ENCODE results near the gene MIER2. TPM values are rescaled to one million over a fixed set of nuclear protein-coding genes. Genes with fewer than 3 reads are reported as not detected.
A peak's percentile ranks its signal among the peaks of the same experiment; 100 is the strongest.
"Not testable (repeated sequence)": the region's sequence is repeated elsewhere in the genome, so short reads cannot be mapped to it uniquely, and the experiment has no call there.

The MIER2 gene, protein sequence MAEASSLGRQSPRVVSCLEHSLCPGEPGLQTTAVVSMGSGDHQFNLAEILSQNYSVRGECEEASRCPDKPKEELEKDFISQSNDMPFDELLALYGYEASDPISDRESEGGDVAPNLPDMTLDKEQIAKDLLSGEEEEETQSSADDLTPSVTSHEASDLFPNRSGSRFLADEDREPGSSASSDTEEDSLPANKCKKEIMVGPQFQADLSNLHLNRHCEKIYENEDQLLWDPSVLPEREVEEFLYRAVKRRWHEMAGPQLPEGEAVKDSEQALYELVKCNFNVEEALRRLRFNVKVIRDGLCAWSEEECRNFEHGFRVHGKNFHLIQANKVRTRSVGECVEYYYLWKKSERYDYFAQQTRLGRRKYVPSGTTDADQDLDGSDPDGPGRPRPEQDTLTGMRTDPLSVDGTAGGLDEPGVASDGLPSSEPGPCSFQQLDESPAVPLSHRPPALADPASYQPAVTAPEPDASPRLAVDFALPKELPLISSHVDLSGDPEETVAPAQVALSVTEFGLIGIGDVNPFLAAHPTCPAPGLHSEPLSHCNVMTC
- total RNA-seq: 10 to 100 TPM; 15.2 to 22.4 TPM

DNA sequence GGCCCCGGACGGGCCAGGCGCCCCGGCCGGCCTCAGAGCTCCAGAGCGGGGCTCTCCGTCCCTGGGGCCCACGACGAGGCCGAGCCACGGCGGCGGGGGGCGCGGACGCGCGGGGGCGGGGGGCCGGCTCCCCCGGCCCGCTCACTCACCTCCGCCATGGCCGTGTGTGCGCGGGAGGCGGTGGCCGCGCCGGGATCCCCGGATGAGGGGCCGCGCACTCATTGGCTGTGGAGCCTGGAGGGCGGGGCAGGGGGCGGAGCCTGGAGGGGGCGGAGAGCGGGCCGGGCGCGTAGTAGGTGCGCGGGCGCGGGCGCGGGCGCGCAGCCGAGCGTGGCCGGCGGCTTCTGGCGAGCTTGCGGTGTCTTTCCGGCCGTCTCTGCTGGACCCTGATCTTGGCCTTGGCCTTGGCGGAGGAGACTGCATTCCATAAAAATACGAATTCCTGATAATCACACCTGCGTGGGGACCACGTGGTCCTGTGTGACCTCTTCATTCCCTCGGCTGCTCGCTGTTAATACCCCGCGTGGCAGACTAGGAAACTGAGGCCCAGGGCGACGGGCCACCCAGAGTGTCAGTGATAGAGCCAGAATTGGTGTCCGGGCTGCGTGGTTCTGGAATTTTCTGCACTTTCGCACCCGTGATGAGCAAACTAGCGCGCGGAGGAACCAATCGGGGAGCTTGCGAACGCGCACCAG is at the start of gene MIER2:
Gene MIER2 (minus strand): TSS at position 172 of the 695 bp plus-strand sequence. CDS start 14 bp downstream, at position 158.
- DNase-seq (ENCODE audit: low spot score): peak; percentile 86
- Histone ChIP-seq H3K4me1 (peaks cover 0 to 43% of the 10 kb centered on the region in 2 donors), H3K4me3 (peak within 1 kb of the TSS; percentile 90 to 93), H3K9me3 (no peaks in the 10 kb centered on the region), H3K36me3 (no peaks in the 10 kb centered on the region), H3K27me3 (no peaks in the 10 kb centered on the region), H3K27ac (peak within 1 kb of the TSS; percentile 79 to 85)
- TF ChIP-seq, protein P1, sequence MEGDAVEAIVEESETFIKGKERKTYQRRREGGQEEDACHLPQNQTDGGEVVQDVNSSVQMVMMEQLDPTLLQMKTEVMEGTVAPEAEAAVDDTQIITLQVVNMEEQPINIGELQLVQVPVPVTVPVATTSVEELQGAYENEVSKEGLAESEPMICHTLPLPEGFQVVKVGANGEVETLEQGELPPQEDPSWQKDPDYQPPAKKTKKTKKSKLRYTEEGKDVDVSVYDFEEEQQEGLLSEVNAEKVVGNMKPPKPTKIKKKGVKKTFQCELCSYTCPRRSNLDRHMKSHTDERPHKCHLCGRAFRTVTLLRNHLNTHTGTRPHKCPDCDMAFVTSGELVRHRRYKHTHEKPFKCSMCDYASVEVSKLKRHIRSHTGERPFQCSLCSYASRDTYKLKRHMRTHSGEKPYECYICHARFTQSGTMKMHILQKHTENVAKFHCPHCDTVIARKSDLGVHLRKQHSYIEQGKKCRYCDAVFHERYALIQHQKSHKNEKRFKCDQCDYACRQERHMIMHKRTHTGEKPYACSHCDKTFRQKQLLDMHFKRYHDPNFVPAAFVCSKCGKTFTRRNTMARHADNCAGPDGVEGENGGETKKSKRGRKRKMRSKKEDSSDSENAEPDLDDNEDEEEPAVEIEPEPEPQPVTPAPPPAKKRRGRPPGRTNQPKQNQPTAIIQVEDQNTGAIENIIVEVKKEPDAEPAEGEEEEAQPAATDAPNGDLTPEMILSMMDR (IDR thresholded peaks at IDR 0.05): no peak

DNA sequence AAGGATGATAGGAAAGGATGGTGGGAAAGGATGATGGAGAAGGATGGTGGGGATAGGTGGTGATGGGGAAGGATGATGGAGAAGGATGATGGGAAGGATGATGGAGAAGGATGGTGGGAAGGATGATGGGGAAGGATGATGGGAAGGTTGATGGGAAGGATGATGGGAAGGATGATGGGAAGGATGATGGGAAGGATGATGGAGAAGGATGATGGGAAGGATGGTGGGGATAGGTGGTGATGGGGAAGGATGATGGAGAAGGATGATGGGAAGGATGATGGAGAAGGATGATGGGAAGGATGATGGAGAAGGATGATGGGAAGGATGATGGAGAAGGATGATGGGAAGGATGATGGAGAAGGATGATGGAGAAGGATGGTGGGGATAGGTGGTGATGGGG is 49.0 kb upstream of the MIER2 start:
- not testable (repeated sequence) for H3K27me3 ChIP-seq; H3K27ac ChIP-seq; H3K9me3 ChIP-seq; H3K36me3 ChIP-seq; H3K4me3 ChIP-seq; DNase-seq (ENCODE audit: low spot score); H3K4me1 ChIP-seq

DNA sequence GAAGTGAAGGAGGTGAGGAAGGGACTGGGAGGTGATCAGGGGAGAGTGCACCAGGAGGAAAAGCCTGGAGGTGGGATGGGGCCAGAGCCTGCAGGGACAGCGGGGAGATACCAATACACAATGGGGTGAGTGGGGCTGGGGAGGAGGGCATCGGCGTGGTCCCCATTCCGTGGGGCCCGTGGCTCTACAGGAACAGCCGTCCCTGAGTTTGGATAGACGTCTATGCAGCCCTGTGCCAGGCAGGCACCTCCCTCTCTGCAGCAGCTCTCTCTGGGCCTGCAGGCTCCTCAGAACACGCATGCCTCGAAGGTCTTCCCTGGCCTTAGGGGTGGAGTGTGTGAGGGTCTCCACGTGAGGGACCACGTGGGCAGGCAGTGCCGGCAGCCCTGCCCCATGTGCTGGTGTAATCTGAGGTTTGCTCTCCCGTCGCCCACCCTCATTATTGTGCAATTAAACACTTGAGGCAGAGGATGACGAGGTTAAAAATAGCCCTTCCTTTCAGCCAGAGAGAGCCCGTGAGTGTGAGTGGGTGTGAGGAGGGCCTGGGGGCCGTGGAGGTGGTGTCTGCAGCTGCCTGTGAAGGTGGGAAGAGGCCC is 47.9 kb upstream of the MIER2 start:
- TF ChIP-seq, protein P1 (IDR thresholded peaks at IDR 0.05): no peak
- Histone ChIP-seq H3K27me3 (no peaks in the 10 kb centered on the region), H3K4me3 (no peak overlapping the region), H3K27ac (no peak overlapping the region), H3K4me1 (no peaks in the 10 kb centered on the region), H3K36me3 (no peaks in the 10 kb centered on the region), H3K9me3 (no peaks in the 10 kb centered on the region)
- no peak for DNase-seq (ENCODE audit: low spot score)

DNA sequence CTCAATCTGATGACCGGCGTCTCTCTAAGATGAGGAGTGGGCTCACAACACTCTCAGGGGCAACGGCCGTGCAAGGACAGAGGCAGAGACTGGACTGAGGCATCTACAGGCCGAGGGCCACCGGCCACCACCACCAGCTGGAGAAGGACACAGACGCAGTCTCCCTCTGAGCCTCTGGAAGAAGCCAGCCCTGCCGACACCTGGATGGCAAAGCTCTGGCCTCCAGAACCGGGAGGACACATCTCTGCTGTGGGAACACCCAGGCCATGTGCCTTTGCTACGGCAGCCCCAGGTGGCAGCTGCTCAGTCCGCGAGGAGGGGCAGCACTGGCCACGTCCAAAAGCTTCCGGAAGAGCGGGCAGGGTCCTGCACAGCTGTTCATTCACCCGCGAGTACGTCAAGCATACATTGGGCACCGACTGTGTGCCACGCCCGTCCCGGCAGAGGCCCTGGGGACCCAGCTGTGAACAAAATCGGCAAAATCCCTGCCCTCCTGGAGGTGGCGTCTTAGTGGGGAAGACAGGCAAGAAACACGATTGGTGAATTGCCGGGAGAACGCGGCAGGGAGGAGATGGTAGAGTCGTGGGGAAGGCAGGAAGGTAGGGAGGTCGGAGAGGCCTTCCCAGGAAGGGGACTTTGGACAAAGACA is 47.3 kb upstream of the MIER2 start:
- DNase-seq (ENCODE audit: low spot score): no peak
- TF ChIP-seq, protein P1 (IDR thresholded peaks at IDR 0.05): no peak

DNA sequence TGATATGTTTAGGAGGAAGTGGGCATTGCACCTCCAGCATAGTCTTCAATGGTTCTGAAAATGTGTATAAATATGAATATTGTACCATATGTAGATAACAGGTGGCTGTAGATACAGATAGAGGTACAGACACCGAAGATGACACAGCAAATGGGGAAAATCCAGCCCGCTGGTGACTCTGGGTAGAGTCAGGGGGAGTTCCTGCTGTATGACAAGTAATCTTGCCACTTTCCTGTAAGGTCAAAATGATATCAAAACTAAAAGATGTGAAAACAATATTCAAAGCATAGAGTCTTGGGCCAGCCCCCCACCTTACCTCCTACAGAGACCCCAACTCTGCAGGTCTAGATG is 46.6 kb upstream of the MIER2 start:
- TF ChIP-seq, protein P1 (IDR thresholded peaks at IDR 0.05): no peak
- no peak overlapping the region for H3K27ac ChIP-seq
- H3K9me3 ChIP-seq: no peaks in the 10 kb centered on the region
- H3K36me3 ChIP-seq: no peaks in the 10 kb centered on the region
- no peak overlapping the region for H3K4me3 ChIP-seq
- H3K27me3 ChIP-seq: no peaks in the 10 kb centered on the region
- no peak for DNase-seq (ENCODE audit: low spot score)
- H3K4me1 ChIP-seq: no peaks in the 10 kb centered on the region

More for the DNA sequence above, 47.3 kb upstream of the MIER2 start:
- no peaks in the 10 kb centered on the region for H3K4me1 ChIP-seq
- no peak overlapping the region for H3K27ac ChIP-seq
- H3K27me3 ChIP-seq: no peaks in the 10 kb centered on the region
- no peak overlapping the region for H3K4me3 ChIP-seq
- no peaks in the 10 kb centered on the region for H3K9me3 ChIP-seq
- no peaks in the 10 kb centered on the region for H3K36me3 ChIP-seq

Data from right atrium auricular region (tissue), 2 donors.